OCI-LY1 (cell line): Measurements from ENCODE around the gene ANKK1.

Experiments
- H2AFZ ChIP-seq: fragments of 200-600 bp; sonication (generic), shearing (Covaris generic); 2 replicates; pipeline ENCODE4 v1.6.0; 2014; ENCODE audit warnings: antibody characterized with exemption, mild to moderate bottlenecking, low read length
- H3F3A ChIP-seq: fragments of 200-600 bp; sonication (generic), shearing (Covaris generic); 2 replicates; pipeline ENCODE4 v1.6.0; 2014; ENCODE audit warnings: mild to moderate bottlenecking, antibody characterized with exemption, low read length, moderate library complexity; ENCODE audit not compliant: insufficient read depth
- H3K27ac ChIP-seq: fragments of 200-600 bp; sonication (generic); 2 replicates; pipeline ENCODE4 v1.5.1; 2014; ENCODE audit warnings: low read length, mixed run types, mild to moderate bottlenecking, low read depth; ENCODE audit not compliant: poor library complexity, severe bottlenecking
- H3K27me3 ChIP-seq: fragments of 200-600 bp; sonication (generic); 2 replicates; pipeline ENCODE4 v1.6.0; 2014; ENCODE audit warnings: antibody characterized with exemption, mild to moderate bottlenecking, low read length, moderate library complexity; ENCODE audit not compliant: insufficient read depth
- H3K36me3 ChIP-seq: fragments of 200-600 bp; sonication (generic); 2 replicates; pipeline ENCODE4 v1.6.1; 2014; ENCODE audit warnings: mild to moderate bottlenecking, antibody characterized with exemption, low read length, moderate library complexity, mixed read lengths; ENCODE audit not compliant: insufficient read depth
- H3K4me1 ChIP-seq: fragments of 200-600 bp; sonication (generic); 2 replicates; pipeline ENCODE4 v1.5.1; 2014; ENCODE audit warnings: mild to moderate bottlenecking, low read length, moderate library complexity; ENCODE audit not compliant: insufficient read depth, severe bottlenecking
- H3K4me2 ChIP-seq: fragments of 200-600 bp; sonication (generic), shearing (Covaris generic); 2 replicates; pipeline ENCODE4 v1.6.1; 2014; ENCODE audit warnings: low read length
- H3K4me3 ChIP-seq: fragments of 200-600 bp; sonication (generic); 2 replicates; pipeline ENCODE4 v1.5.1; 2014; ENCODE audit warnings: low read length, low read depth, mild to moderate bottlenecking, mixed read lengths; ENCODE audit not compliant: poor library complexity, severe bottlenecking
- H3K79me2 ChIP-seq: fragments of 200-600 bp; shearing (Covaris generic); 2 replicates; pipeline ENCODE4 v1.6.1; 2016; ENCODE audit warnings: mixed run types, low read length, mixed read lengths; ENCODE audit not compliant: insufficient read depth
- H3K9ac ChIP-seq: fragments of 200-600 bp; sonication (generic), shearing (Covaris generic); 2 replicates; pipeline ENCODE4 v1.6.1; 2014; ENCODE audit warnings: mild to moderate bottlenecking, low read length, mixed read lengths
- H3K9me2 ChIP-seq: fragments of 200-600 bp; sonication (generic), shearing (Covaris generic); 2 replicates; pipeline ENCODE4 v1.6.1; 2014; ENCODE audit warnings: low read depth, mild to moderate bottlenecking, low read length, mixed read lengths
- H3K9me3 ChIP-seq: fragments of 200-600 bp; shearing (Covaris generic); 2 replicates; pipeline ENCODE4 v1.6.1; 2014; ENCODE audit warnings: low read length, mixed read lengths
- H4K20me1 ChIP-seq: fragments of 200-600 bp; sonication (generic), shearing (Covaris generic); 2 replicates; pipeline ENCODE4 v1.6.0; 2016; ENCODE audit warnings: mild to moderate bottlenecking, low read length; ENCODE audit not compliant: insufficient read depth
- EZH2 ChIP-seq: fragments of 200-600 bp; sonication (generic), shearing (Covaris generic); IDR thresholded peaks from 2 replicates; pipeline ENCODE4 v1.8.0; 2017; ENCODE audit warnings: borderline replicate concordance, mixed run types, mild to moderate bottlenecking, antibody characterized with exemption, low read length, moderate library complexity, mixed read lengths
- TF ChIP-seq, protein P1 (sequence below): fragments of 200-600 bp; sonication (generic), shearing (Covaris generic); IDR thresholded peaks from 2 replicates; pipeline ENCODE4 v1.5.1; 2017; ENCODE audit warnings: mild to moderate bottlenecking, antibody characterized with exemption, low read length, moderate library complexity, mixed read lengths

ANKK1 gene

DNA sequence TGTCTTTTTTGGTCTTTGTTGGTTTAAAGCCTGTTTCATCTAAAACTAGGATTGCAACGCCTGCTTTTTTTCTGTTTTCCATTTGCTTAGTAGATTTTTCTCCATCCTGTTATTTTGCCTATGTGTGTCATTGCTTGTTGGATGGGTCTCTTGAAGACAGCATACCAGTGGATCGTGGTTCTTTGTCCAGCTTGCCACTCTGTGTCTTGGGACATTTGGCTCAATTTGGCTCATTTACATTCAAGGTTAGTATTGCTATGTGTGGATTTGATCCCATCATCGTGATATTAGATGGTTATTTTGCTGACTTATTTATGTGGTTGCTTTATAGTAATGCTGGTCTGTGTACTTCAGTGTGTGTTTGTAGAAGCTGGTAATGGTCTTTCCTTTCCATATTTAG is 31.4 kb upstream of the ANKK1 start:
- Histone ChIP-seq H3K27me3 (no peaks in the 10 kb centered on the region), H3K9ac (no peak overlapping the region), H3K36me3 (no peaks in the 10 kb centered on the region), H3F3A (no peaks in the 10 kb centered on the region), H3K4me2 (no peak overlapping the region), H3K9me3 (no peaks in the 10 kb centered on the region), H4K20me1 (no peaks in the 10 kb centered on the region), H3K79me2 (no peaks in the 10 kb centered on the region), H3K4me3 (no peak overlapping the region), H3K27ac (no peak overlapping the region), H3K9me2 (no peaks in the 10 kb centered on the region), H2AFZ (no peak overlapping the region), H3K4me1 (no peaks in the 10 kb centered on the region)
- no peak for TF ChIP-seq EZH2
- TF ChIP-seq, protein P1, sequence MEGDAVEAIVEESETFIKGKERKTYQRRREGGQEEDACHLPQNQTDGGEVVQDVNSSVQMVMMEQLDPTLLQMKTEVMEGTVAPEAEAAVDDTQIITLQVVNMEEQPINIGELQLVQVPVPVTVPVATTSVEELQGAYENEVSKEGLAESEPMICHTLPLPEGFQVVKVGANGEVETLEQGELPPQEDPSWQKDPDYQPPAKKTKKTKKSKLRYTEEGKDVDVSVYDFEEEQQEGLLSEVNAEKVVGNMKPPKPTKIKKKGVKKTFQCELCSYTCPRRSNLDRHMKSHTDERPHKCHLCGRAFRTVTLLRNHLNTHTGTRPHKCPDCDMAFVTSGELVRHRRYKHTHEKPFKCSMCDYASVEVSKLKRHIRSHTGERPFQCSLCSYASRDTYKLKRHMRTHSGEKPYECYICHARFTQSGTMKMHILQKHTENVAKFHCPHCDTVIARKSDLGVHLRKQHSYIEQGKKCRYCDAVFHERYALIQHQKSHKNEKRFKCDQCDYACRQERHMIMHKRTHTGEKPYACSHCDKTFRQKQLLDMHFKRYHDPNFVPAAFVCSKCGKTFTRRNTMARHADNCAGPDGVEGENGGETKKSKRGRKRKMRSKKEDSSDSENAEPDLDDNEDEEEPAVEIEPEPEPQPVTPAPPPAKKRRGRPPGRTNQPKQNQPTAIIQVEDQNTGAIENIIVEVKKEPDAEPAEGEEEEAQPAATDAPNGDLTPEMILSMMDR: no peak

DNA sequence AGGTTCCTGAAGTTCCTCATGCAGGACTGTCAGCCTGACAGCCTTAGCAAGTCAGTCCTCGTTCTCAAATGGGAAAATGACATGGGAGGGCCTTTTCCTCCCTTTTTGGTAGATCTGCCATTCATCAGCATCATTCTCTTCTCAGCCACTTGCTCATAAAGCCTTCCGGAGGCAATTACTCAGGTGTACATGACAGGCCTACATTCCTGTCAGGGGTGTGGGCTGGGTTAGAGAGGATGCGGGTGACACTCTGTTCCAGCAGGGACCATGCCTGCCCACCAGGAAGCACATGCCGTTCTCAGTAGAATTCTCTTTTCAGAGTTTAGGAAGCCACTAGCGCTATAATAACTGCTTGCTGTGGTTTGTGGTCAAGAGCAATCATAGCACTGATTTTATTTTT is 24.2 kb upstream of the ANKK1 start:
- H3K9me2 ChIP-seq: no peaks in the 10 kb centered on the region
- H3K9ac ChIP-seq: no peak overlapping the region
- H2AFZ ChIP-seq: no peak overlapping the region
- no peak overlapping the region for H3K4me3 ChIP-seq
- H3K36me3 ChIP-seq: no peaks in the 10 kb centered on the region
- no peaks in the 10 kb centered on the region for H3K4me1 ChIP-seq
- H3K9me3 ChIP-seq: no peaks in the 10 kb centered on the region
- no peaks in the 10 kb centered on the region for H3K27me3 ChIP-seq
- TF ChIP-seq, protein P1: no peak
- no peak for TF ChIP-seq EZH2
- H4K20me1 ChIP-seq: no peaks in the 10 kb centered on the region
- H3K4me2 ChIP-seq: no peak overlapping the region
- H3F3A ChIP-seq: no peaks in the 10 kb centered on the region
- H3K27ac ChIP-seq: no peak overlapping the region
- no peaks in the 10 kb centered on the region for H3K79me2 ChIP-seq

DNA sequence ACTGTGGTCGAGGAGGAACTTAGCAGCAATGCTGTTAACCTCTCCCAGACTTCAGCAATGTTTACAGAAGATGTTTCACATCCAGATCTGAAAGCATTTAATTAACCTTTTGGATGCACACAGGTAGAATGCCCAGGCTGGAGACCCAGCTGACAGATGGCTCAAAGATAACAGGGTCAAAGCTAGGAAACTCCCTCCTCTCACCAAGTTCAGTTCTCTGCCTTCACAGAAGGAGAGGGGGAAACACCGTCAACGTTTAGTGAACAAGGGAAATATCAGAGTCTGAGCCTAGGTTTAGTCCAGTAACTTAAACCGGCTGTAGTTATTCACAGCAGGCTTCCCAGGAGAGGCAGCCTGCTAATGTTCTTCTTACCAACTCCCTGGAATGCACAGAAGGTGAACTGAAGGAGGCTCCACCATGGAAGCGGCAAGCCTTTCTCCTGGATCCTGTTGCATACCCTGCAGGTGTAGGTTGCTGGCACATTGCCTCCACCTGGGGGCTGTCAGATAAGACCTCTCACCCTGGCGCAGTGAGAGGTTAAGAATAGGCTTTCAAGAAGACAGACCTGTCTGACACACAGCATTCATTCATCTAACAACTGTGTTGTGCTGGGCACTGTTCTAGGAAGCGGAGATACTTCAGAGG is 23.5 kb upstream of the ANKK1 start:
- Histone ChIP-seq H3K4me3 (no peak overlapping the region), H3K9me3 (no peaks in the 10 kb centered on the region), H3K36me3 (no peaks in the 10 kb centered on the region), H3K9me2 (no peaks in the 10 kb centered on the region), H4K20me1 (no peaks in the 10 kb centered on the region), H3K79me2 (no peaks in the 10 kb centered on the region), H3K9ac (no peak overlapping the region), H3F3A (no peaks in the 10 kb centered on the region), H2AFZ (no peak overlapping the region), H3K27ac (no peak overlapping the region), H3K27me3 (no peaks in the 10 kb centered on the region), H3K4me2 (no peak overlapping the region), H3K4me1 (no peaks in the 10 kb centered on the region)
- TF ChIP-seq EZH2: no peak
- TF ChIP-seq, protein P1: no peak
